WERI-Rb-1 (cell line): Measurements from ENCODE around the gene BTG2.

Experiments used
- DNase-seq: peaks from one replicate; pipeline ENCODE4 v3.0.0-alpha.2; 2020
- H3K27ac ChIP-seq: fragments of 250-450 bp; sonication (Bioruptor Pico); 2 replicates; pipeline ENCODE4 v1.5.1; 2020; ENCODE audit warnings: mild to moderate bottlenecking, moderate library complexity
- H3K27me3 ChIP-seq: fragments of 250-450 bp; sonication (Bioruptor Pico); 2 replicates; pipeline ENCODE4 v1.5.1; 2021; ENCODE audit warnings: mild to moderate bottlenecking, low read depth, moderate library complexity; ENCODE audit not compliant: insufficient read depth, severe bottlenecking
- H3K36me3 ChIP-seq: fragments of 250-450 bp; sonication (Bioruptor Pico); 2 replicates; pipeline ENCODE4 v1.5.1; 2020; ENCODE audit warnings: mild to moderate bottlenecking, moderate library complexity
- H3K4me3 ChIP-seq: 2 replicates; pipeline ENCODE4 v1.5.1; 2011; ENCODE audit warnings: low read depth, mild to moderate bottlenecking, control low read depth, low read length
- H3K9me3 ChIP-seq: fragments of 250-450 bp; sonication (Bioruptor Pico); 2 replicates; pipeline ENCODE4 v1.5.1; 2021; ENCODE audit warnings: mild to moderate bottlenecking, moderate library complexity; ENCODE audit not compliant: severe bottlenecking
- CTCF ChIP-seq: IDR thresholded peaks from 2 replicates; pipeline ENCODE4 v1.5.1; 2011; ENCODE audit warnings: low read depth, mild to moderate bottlenecking, control low read depth, inconsistent platforms, low read length

BTG2 gene

GRCh38 chr1:203353486-203353885, 48.2 kb downstream of the BTG2 start:
- no peaks in the 10 kb centered on the region for H3K36me3 ChIP-seq
- no peaks in the 10 kb centered on the region for H3K27me3 ChIP-seq
- no peak for DNase-seq
- no peak overlapping the region for H3K4me3 ChIP-seq
- H3K27ac ChIP-seq, result no peak overlapping the region
- no peaks in the 10 kb centered on the region for H3K9me3 ChIP-seq
- TF ChIP-seq CTCF, result no peak

GRCh38 chr1:203354246-203354645, 48.9 kb downstream of the BTG2 start:
- H3K27ac ChIP-seq, result no peak overlapping the region
- H3K4me3 ChIP-seq, result no peak overlapping the region
- no peaks in the 10 kb centered on the region for H3K27me3 ChIP-seq
- no peaks in the 10 kb centered on the region for H3K36me3 ChIP-seq
- no peaks in the 10 kb centered on the region for H3K9me3 ChIP-seq
- DNase-seq, result no peak
- no peak for TF ChIP-seq CTCF

GRCh38 chr1:203359010-203359571, 53.8 kb downstream of the BTG2 start:
- Histone ChIP-seq H3K27ac (no peak overlapping the region), H3K4me3 (no peak overlapping the region), H3K9me3 (no peaks in the 10 kb centered on the region), H3K27me3 (no peaks in the 10 kb centered on the region), H3K36me3 (no peaks in the 10 kb centered on the region)
- no peak for DNase-seq
- TF ChIP-seq CTCF, result no peak
